Keratinocyte (primary cell): ENCODE results near the gene GPR137. TPM values are rescaled to one million over a fixed set of nuclear protein-coding genes. Genes with fewer than 3 reads are reported as not detected.

Experiments used
- DNase-seq: peaks from one replicate; pipeline ENCODE4 v3.0.0-alpha.2; 2011; ENCODE audit warnings: low read depth, missing footprints, low spot score
- FAIRE-seq: peaks from 2 replicates; lab custom pipeline; 2011; peaks lifted over from hg19 to GRCh38; lab: Jason Lieb, UNC
- H2AFZ ChIP-seq: 2 replicates; pipeline ENCODE4 v1.6.0; 2012; ENCODE audit warnings: low read length, control low read depth, inconsistent platforms; ENCODE audit not compliant: control insufficient read depth
- H3K27ac ChIP-seq: 2 replicates; pipeline ENCODE4 v1.5.1; 2011; ENCODE audit warnings: low read length; ENCODE audit not compliant: control insufficient read depth, insufficient read depth
- H3K27me3 ChIP-seq: 3 replicates; pipeline ENCODE4 v1.6.0; 2011; ENCODE audit warnings: low read length; ENCODE audit not compliant: control insufficient read depth, insufficient read depth; ENCODE audit errors: extremely low read depth
- H3K36me3 ChIP-seq, 2 experiments: 2 replicates in 1 of 2; 3 replicates in 1 of 2; pipeline ENCODE4 v1.5.1; 2011; ENCODE audit warnings: low read length in 2 of 2, mild to moderate bottlenecking in 1 of 2; ENCODE audit not compliant: control insufficient read depth in 2 of 2, insufficient read depth in 2 of 2; ENCODE audit errors: extremely low read depth in 1 of 2
- H3K4me1 ChIP-seq: 3 replicates; pipeline ENCODE4 v1.5.1; 2011; ENCODE audit warnings: low read length; ENCODE audit not compliant: control insufficient read depth, insufficient read depth; ENCODE audit errors: extremely low read depth
- H3K4me2 ChIP-seq: 3 replicates; pipeline ENCODE4 v1.6.0; 2011; ENCODE audit warnings: low read depth, low read length; ENCODE audit not compliant: control insufficient read depth, insufficient read depth; ENCODE audit errors: extremely low read depth
- H3K4me3 ChIP-seq, 3 experiments: fragments of 200-600 bp in 1 of 3; sonication (generic) in 1 of 3; 2 replicates in 2 of 3; 3 replicates in 1 of 3; pipeline ENCODE4 v1.5.1; 2011 to 2016; ENCODE audit warnings: low read length in 3 of 3, mild to moderate bottlenecking in 3 of 3, control low read depth in 2 of 3, inconsistent platforms in 1 of 3, low read depth in 1 of 3, mixed read lengths in 1 of 3, mixed run types in 1 of 3, moderate library complexity in 1 of 3; ENCODE audit not compliant: control insufficient read depth in 2 of 3, insufficient read depth in 2 of 3; ENCODE audit errors: extremely low read depth in 1 of 3
- H3K79me2 ChIP-seq: 2 replicates; pipeline ENCODE4 v1.6.0; 2012; ENCODE audit warnings: low read length; ENCODE audit not compliant: control insufficient read depth, insufficient read depth
- H3K9ac ChIP-seq: 3 replicates; pipeline ENCODE4 v1.6.0; 2011; ENCODE audit warnings: low read length; ENCODE audit not compliant: control insufficient read depth, insufficient read depth; ENCODE audit errors: extremely low read depth
- H3K9me1 ChIP-seq: 3 replicates; pipeline ENCODE4 v1.6.0; 2011; ENCODE audit warnings: low read length; ENCODE audit not compliant: control insufficient read depth, insufficient read depth; ENCODE audit errors: extremely low read depth
- H3K9me3 ChIP-seq: 2 replicates; pipeline ENCODE4 v1.5.1; 2012; ENCODE audit warnings: low read depth, low read length; ENCODE audit not compliant: control insufficient read depth
- H4K20me1 ChIP-seq: 3 replicates; pipeline ENCODE4 v1.6.0; 2011; ENCODE audit warnings: low read length; ENCODE audit not compliant: control insufficient read depth, insufficient read depth; ENCODE audit errors: extremely low read depth
- CTCF ChIP-seq, 3 experiments: IDR thresholded peaks in 1 of 3; conservative IDR thresholded peaks in 1 of 3; optimal IDR thresholded peaks in 1 of 3; 2 replicates in 2 of 3; 3 replicates in 1 of 3; pipeline versions ENCODE3 to v1.5.1; 2011; ENCODE audit warnings: low read length in 3 of 3, mild to moderate bottlenecking in 3 of 3, moderate library complexity in 2 of 3, control low read depth in 1 of 3, inconsistent platforms in 1 of 3; ENCODE audit not compliant: insufficient read depth in 2 of 3; ENCODE audit errors: extremely low read depth in 1 of 3
- EZH2 ChIP-seq: IDR thresholded peaks from one replicate; pipeline ENCODE4 v1.6.1; 2012; ENCODE audit warnings: inconsistent platforms, mild to moderate bottlenecking, low read length, moderate library complexity
- dilution Hi-C: fragments of 300-500 bp; cut with MboI; formaldehyde crosslinking; loops from one replicate; pipeline ENCODE4 v1.7.0; 2020; ENCODE audit warnings: low sequenced_read_pairs; ENCODE audit not compliant: extremely low pct_ligation_motif_present
- polyA plus RNA-seq, 5 experiments: library from polyadenylated mRNA; depleted of rRNA in 3 of 5; stranded (reverse) in 3 of 5; stranded (forward) in 1 of 5; unstranded in 1 of 5; fragments of >200 nt; gene quantifications; 1 replicate in 1 of 5; 2 replicates in 3 of 5; 3 replicates in 1 of 5; pipeline versions ENCODE4 v1.2.1 to v1.2.3, GENCODE V29; 2011 to 2012; ENCODE audit warnings: missing spikeins in 2 of 5, low read depth in 1 of 5, low replicate concordance in 1 of 5

Gene GPR137
- polyA plus RNA-seq, 1 donor (not counting 4 experiments of a cell fraction or from before 2014, with no cell fraction given): 6.6 TPM

GRCh38 chr11:64259533-64260067, 26.0 kb upstream of the GPR137 start:
- TF ChIP-seq EZH2 (no peak), CTCF (optimal IDR thresholded peaks at IDR 0.05 in 1 of 3, IDR thresholded peaks at IDR 0.05 in 1 of 3, conservative IDR thresholded peaks at IDR 0.05 in 1 of 3; ENCODE audit: extremely low read depth in 1 of 3, insufficient read depth in 2 of 3, low read length in 3 of 3) (no peak)
- dilution Hi-C loops: no loop called here
- H3K36me3 ChIP-seq: peaks cover 53 to 77% of the 10 kb centered on the region in 2 experiments

GRCh38 chr11:64260147-64260708, 25.4 kb upstream of the GPR137 start:
- Histone ChIP-seq H4K20me1 (no peaks in the 10 kb centered on the region), H2AFZ (no peak overlapping the region), H3K79me2 (peaks cover 14% of the 10 kb centered on the region), H3K27ac (no peak overlapping the region), H3K9me3 (no peaks in the 10 kb centered on the region), H3K36me3 (peaks cover 51 to 72% of the 10 kb centered on the region in 2 experiments), H3K4me3 (no peak overlapping the region), H3K27me3 (no peaks in the 10 kb centered on the region), H3K9me1 (peaks cover 2% of the 10 kb centered on the region), H3K4me1 (peaks cover 17% of the 10 kb centered on the region), H3K4me2 (no peak overlapping the region), H3K9ac (no peak overlapping the region)
- dilution Hi-C loops: no loop called here
- no peak for DNase-seq
- no peak for FAIRE-seq
- no peak for TF ChIP-seq EZH2
- TF ChIP-seq CTCF (optimal IDR thresholded peaks at IDR 0.05 in 1 of 3, IDR thresholded peaks at IDR 0.05 in 1 of 3, conservative IDR thresholded peaks at IDR 0.05 in 1 of 3; ENCODE audit: extremely low read depth in 1 of 3, insufficient read depth in 2 of 3, low read length in 3 of 3): no peak

More at GRCh38 chr11:64259533-64260067, 26.0 kb upstream of the GPR137 start:
- no peak overlapping the region for H3K27ac ChIP-seq
- no peak overlapping the region for H3K9ac ChIP-seq
- H3K9me1 ChIP-seq: peaks cover 2% of the 10 kb centered on the region
- no peak for FAIRE-seq
- H3K9me3 ChIP-seq: no peaks in the 10 kb centered on the region
- H3K27me3 ChIP-seq: no peaks in the 10 kb centered on the region
- no peak overlapping the region for H3K4me3 ChIP-seq
- H3K4me2 ChIP-seq: no peak overlapping the region
- no peak for DNase-seq
- H2AFZ ChIP-seq: no peak overlapping the region
- no peaks in the 10 kb centered on the region for H4K20me1 ChIP-seq
- H3K79me2 ChIP-seq: peaks cover 16% of the 10 kb centered on the region
- H3K4me1 ChIP-seq: peaks cover 17% of the 10 kb centered on the region
